Measurements from ENCODE around the gene NQO1.

DNA sequence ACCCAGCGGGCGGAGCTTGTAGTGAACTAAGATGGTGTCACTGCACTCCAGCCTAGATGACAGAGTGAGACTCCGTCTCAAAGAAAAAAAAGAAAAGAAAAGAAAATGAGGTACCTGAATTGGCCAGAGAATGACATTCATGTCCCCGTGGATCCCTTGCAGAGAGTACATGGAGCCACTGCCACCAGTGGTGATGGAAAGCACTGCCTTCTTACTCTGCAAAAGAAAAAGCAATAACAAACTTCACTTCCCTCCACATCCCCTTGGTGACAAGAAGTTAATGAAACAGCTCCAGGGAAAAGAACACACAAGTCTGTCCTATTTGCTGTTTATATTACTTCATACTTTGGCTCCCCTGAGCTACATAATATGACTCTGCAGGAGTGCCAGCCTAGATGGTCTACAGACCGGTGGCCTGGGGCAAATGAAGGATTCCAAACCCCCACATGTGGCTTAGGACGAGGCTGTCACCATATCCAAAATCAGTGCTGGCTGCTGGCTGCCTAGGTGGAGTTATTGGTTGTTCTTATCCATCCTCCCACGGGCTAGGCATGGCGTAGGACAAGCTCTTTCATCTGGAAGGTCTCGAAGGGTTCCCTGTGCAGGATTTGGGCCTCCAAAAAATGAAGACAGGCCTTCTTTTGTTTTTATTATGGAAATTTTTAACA lies 13.3 kb downstream of the NQO1 start:
- TF ChIP-seq CTCF (conservative IDR thresholded peaks at IDR 0.05; ENCODE audit: low read length) (no peak), EZH2phosphoT487 (IDR thresholded peaks at IDR 0.05; ENCODE audit: borderline replicate concordance) (no peak)
